ENCODE measurements around the gene RPL32. TPM values are rescaled to one million over a fixed set of nuclear protein-coding genes. Genes with fewer than 3 reads are reported as not detected.
A peak's percentile ranks its signal among the peaks of the same experiment; 100 is the strongest.

The RPL32 gene
- total and polyA plus RNA-seq, 9 of the 15 experiments (the other 6 are each of a cell fraction or from before 2014, with no cell fraction given): 2,738 to 6,200 (median 4,286) TPM

DNA sequence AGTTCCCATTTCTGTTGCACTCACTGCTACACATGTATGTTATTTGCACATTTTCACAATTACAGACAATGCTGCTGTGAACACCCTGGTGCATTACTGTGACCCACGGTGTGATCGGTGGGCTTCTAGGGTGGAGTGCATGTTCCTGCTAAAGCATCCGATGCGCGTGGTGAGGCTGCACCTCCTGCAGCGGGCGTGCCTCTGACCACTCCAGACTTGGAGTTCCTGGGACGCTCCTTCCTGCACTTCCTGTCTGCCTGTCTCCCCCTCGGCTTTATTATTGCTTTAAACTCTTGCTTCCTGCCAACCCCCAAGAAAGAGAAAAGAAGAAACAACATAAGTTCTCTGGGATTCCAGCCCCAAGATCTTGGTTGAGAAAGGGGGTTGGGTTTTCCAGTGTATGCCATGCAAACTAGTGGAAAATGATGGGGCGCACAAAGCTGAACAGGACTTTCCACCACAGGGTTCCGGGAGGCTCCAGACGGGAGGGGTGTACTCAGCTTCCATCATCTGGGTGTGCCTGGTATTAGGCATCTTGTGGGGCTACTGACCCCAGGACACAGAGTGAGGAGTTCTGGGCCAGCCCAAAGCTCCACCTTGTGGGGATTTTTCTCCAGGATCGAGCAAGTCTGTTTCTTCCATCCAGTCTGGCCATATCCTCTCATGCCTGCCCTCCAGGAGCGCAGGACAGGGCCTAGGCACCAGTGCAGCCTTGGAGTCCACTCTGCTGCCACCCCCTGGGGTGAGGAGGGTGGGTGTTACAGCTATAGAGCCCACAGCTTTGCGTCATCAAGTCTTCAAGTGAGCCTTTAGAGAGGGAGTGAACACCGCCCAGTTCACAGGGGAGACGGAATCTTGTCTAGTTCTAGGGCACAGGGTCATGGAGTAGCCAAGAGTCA is 11.2 kb downstream of the RPL32 start:
- intact Hi-C loops (cut with micrococcal nuclease): loop anchor here (2.0 kb wide), 1 partner anchor 123 kb away; no protein-coding TSS in a partner anchor
- ATAC-seq (peak; percentile 15), FAIRE-seq (peak; percentile 35), DNase-seq (ENCODE audit: extremely low read depth in 1 of 4, low spot score in 3 of 4) (peak in 1 of 4 experiments; percentile 35)
- in situ Hi-C loops (cut with MboI): no loop called here
- 0 out of 4 replicates have a peak overlapping the region, but pooled peaks of 1 of the 2 experiments have one; percentile 38 for H3K9ac ChIP-seq (ENCODE audit: insufficient read depth in 1 of 2, low read depth in 2 of 2, low read length in 2 of 2)
- H3K9me3 ChIP-seq (replicated peaks; ENCODE audit: control insufficient read depth, insufficient read depth, low read depth, low read length): no peaks in the 10 kb centered on the region
- H3K4me3 ChIP-seq: no peak overlapping the region
- no peak overlapping the region for H3K4me2 ChIP-seq (ENCODE audit: insufficient read depth, low read length)
- WGBS (ENCODE audit: insufficient coverage, low coverage, missing lambda C conversion rate): 83% methylated on average over 17 of the region's 17 CpGs
- H4K20me1 ChIP-seq (replicated peaks; ENCODE audit: control insufficient read depth, insufficient read depth, low read length): peaks cover 18% of the 10 kb centered on the region
- peaks cover 70% of the 10 kb centered on the region for H3K36me3 ChIP-seq (ENCODE audit: control insufficient read depth, insufficient read depth, low read length)
- H3K79me2 ChIP-seq (ENCODE audit: control insufficient read depth, insufficient read depth, low read length): no peaks in the 10 kb centered on the region
- no TSS peak for BruUV-seq (replicated peaks)
- H3K4me1 ChIP-seq (replicated peaks in 1 of 2; ENCODE audit: control insufficient read depth in 2 of 2, insufficient read depth in 2 of 2, low read length in 2 of 2): no peaks in the 10 kb centered on the region; a peak in 1 of 5 replicates
- no peak overlapping the region for H2AFZ ChIP-seq (ENCODE audit: low read depth, low read length)
- H3K27me3 ChIP-seq (ENCODE audit: control insufficient read depth in 2 of 2, insufficient read depth in 2 of 2, low read length in 2 of 2): no peaks in the 10 kb centered on the region
- no peak overlapping the region; the same call in 2 of the 3 replicates for H3K27ac ChIP-seq (ENCODE audit: extremely low read depth, low read depth, low read length)
- CTCF ChIA-PET (ENCODE audit: low intra/inter-chr PET ratio): interaction anchor here (0.8 kb wide), 1 partner anchor 124 kb away, joined by 3 read pairs; no protein-coding TSS in a partner anchor
- peaks cover 4% of the 10 kb centered on the region for H3K9me1 ChIP-seq (ENCODE audit: control insufficient read depth, insufficient read depth, low read length)
- POLR2A ChIA-PET: interaction anchor here (0.6 to 11.9 kb wide), 10 partner anchors 8 to 133 kb away, joined by 3 to 108 read pairs (median 5); partner anchors contain the start of gene RPL32
- TF ChIP-seq TAF15 (IDR thresholded peaks at IDR 0.05; ENCODE audit: low read depth, low read length): 0 out of 2 replicates have a peak, but pooled peaks have one; percentile 36
- peak in 1 of 2 experiments; percentile 39; a peak in 1 of 4 replicates for TF ChIP-seq RAD21 (CRISPR knock-in tag; conservative IDR thresholded peaks at IDR 0.05 in 1 of 2, IDR thresholded peaks at IDR 0.05 in 1 of 2)
- peak; percentile 47 for TF ChIP-seq POLR2G (IDR thresholded peaks at IDR 0.05; ENCODE audit: low read depth, low read length)
- peak; percentile 9 for TF ChIP-seq WHSC1 (IDR thresholded peaks at IDR 0.05; ENCODE audit: low read length)
- TF ChIP-seq CTCF (IDR thresholded peaks at IDR 0.05 in 2 of 3, conservative IDR thresholded peaks at IDR 0.05 in 1 of 3; ENCODE audit: insufficient read depth in 2 of 3, low read depth in 1 of 3, low read length in 3 of 3): peak in 2 of 3 experiments; percentile 28 to 44; a peak in 3 of 6 replicates
- no peak for TF ChIP-seq SMARCA4 (IDR thresholded peaks at IDR 0.05)
- TF ChIP-seq BRCA1 (IDR thresholded peaks at IDR 0.05): no peak
- peak; percentile 53; the same call in 1 of the 2 replicates for TF ChIP-seq BRCA1 (CRISPR knock-in tag; IDR thresholded peaks at IDR 0.05)
- TF ChIP-seq, protein P1, sequence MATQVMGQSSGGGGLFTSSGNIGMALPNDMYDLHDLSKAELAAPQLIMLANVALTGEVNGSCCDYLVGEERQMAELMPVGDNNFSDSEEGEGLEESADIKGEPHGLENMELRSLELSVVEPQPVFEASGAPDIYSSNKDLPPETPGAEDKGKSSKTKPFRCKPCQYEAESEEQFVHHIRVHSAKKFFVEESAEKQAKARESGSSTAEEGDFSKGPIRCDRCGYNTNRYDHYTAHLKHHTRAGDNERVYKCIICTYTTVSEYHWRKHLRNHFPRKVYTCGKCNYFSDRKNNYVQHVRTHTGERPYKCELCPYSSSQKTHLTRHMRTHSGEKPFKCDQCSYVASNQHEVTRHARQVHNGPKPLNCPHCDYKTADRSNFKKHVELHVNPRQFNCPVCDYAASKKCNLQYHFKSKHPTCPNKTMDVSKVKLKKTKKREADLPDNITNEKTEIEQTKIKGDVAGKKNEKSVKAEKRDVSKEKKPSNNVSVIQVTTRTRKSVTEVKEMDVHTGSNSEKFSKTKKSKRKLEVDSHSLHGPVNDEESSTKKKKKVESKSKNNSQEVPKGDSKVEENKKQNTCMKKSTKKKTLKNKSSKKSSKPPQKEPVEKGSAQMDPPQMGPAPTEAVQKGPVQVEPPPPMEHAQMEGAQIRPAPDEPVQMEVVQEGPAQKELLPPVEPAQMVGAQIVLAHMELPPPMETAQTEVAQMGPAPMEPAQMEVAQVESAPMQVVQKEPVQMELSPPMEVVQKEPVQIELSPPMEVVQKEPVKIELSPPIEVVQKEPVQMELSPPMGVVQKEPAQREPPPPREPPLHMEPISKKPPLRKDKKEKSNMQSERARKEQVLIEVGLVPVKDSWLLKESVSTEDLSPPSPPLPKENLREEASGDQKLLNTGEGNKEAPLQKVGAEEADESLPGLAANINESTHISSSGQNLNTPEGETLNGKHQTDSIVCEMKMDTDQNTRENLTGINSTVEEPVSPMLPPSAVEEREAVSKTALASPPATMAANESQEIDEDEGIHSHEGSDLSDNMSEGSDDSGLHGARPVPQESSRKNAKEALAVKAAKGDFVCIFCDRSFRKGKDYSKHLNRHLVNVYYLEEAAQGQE (IDR thresholded peaks at IDR 0.05; ENCODE audit: borderline replicate concordance): 0 out of 2 replicates have a peak, but pooled peaks have one; percentile 3
- TF ChIP-seq, protein P1 (CRISPR knock-in tag; IDR thresholded peaks at IDR 0.05; ENCODE audit: low read depth): no peak
